H9 (cell line): ENCODE measurements around the gene TJP3. TPM values are rescaled to one million over a fixed set of nuclear protein-coding genes. Genes with fewer than 3 reads are reported as not detected.

Experiments
- DNase-seq: peaks from one replicate; pipeline ENCODE4 v3.0.0-alpha.2; 2017
- H2AFZ ChIP-seq: one replicate; pipeline ENCODE4 v1.6.1; 2013; ENCODE audit warnings: mild to moderate bottlenecking, low read length, control low read depth, moderate library complexity
- H2AK5ac ChIP-seq: 2 replicates; pipeline ENCODE4 v1.6.1; 2013; ENCODE audit warnings: low read length, control low read depth, mixed read lengths; ENCODE audit not compliant: insufficient read length
- H2BK120ac ChIP-seq: one replicate; pipeline ENCODE4 v1.6.1; 2013; ENCODE audit warnings: low read depth, mild to moderate bottlenecking, low read length, control low read depth, inconsistent platforms; ENCODE audit not compliant: poor library complexity, severe bottlenecking
- H2BK12ac ChIP-seq: 2 replicates; pipeline ENCODE4 v1.6.1; 2013; ENCODE audit warnings: low read length, control low read depth, mixed read lengths, low read depth; ENCODE audit not compliant: insufficient read length
- H2BK15ac ChIP-seq: 2 replicates; pipeline ENCODE4 v1.6.1; 2013; ENCODE audit warnings: low read depth, low read length, control low read depth
- H2BK20ac ChIP-seq: one replicate; pipeline ENCODE4 v1.6.1; 2013; ENCODE audit warnings: low read depth, mild to moderate bottlenecking, low read length, control low read depth, inconsistent platforms; ENCODE audit not compliant: poor library complexity, severe bottlenecking
- H2BK5ac ChIP-seq: 2 replicates; pipeline ENCODE4 v1.6.1; 2013; ENCODE audit warnings: low read length, control low read depth, mixed read lengths; ENCODE audit not compliant: insufficient read length
- H3K14ac ChIP-seq: 2 replicates; pipeline ENCODE4 v1.6.1; 2013; ENCODE audit warnings: low read length, control low read depth; ENCODE audit not compliant: insufficient read depth
- H3K18ac ChIP-seq: 2 replicates; pipeline ENCODE4 v1.6.1; 2013; ENCODE audit warnings: low read depth, mild to moderate bottlenecking, mixed read lengths, low read length, control low read depth; ENCODE audit not compliant: insufficient read length
- H3K23ac ChIP-seq: 2 replicates; pipeline ENCODE4 v1.6.1; 2013; ENCODE audit warnings: low read length, control low read depth, mixed read lengths, low read depth; ENCODE audit not compliant: insufficient read length
- H3K23me2 ChIP-seq: 2 replicates; pipeline ENCODE4 v1.6.1; 2013; ENCODE audit warnings: low read depth, mild to moderate bottlenecking, mixed read lengths, low read length, control low read depth; ENCODE audit not compliant: insufficient read length, poor library complexity, severe bottlenecking
- H3K27ac ChIP-seq: 2 replicates; pipeline ENCODE4 v1.5.1; 2013; ENCODE audit warnings: low read length, control low read depth, mixed read lengths, low read depth; ENCODE audit not compliant: insufficient read length
- H3K27me3 ChIP-seq: 2 replicates; pipeline ENCODE4 v1.6.1; 2013; ENCODE audit warnings: low read length, control low read depth, inconsistent platforms; ENCODE audit not compliant: insufficient read depth
- H3K4ac ChIP-seq: 2 replicates; pipeline ENCODE4 v1.6.1; 2013; ENCODE audit warnings: low read depth, mild to moderate bottlenecking, control low read depth, inconsistent platforms, low read length, moderate library complexity
- H3K4me1 ChIP-seq: 2 replicates; pipeline ENCODE4 v1.6.1; 2013; ENCODE audit warnings: low read length, control low read depth, inconsistent platforms; ENCODE audit not compliant: insufficient read depth
- H3K4me2 ChIP-seq: 2 replicates; pipeline ENCODE4 v1.6.1; 2013; ENCODE audit warnings: low read length, control low read depth, mixed read lengths; ENCODE audit not compliant: insufficient read length, insufficient read depth
- H3K56ac ChIP-seq: 2 replicates; pipeline ENCODE4 v1.6.1; 2013; ENCODE audit warnings: low read depth, mild to moderate bottlenecking, mixed read lengths, low read length, control low read depth; ENCODE audit not compliant: insufficient read length
- H3K79me1 ChIP-seq: 2 replicates; pipeline ENCODE4 v1.6.1; 2013; ENCODE audit warnings: low read depth, mild to moderate bottlenecking, moderate library complexity, low read length, control low read depth, inconsistent platforms; ENCODE audit not compliant: insufficient read depth, poor library complexity, severe bottlenecking
- H3K79me2 ChIP-seq: 2 replicates; pipeline ENCODE4 v1.6.1; 2013; ENCODE audit warnings: low read length, control low read depth, inconsistent platforms; ENCODE audit not compliant: insufficient read depth
- H3K9ac ChIP-seq: 2 replicates; pipeline ENCODE4 v1.6.1; 2013; ENCODE audit warnings: low read length, control low read depth, mixed read lengths; ENCODE audit not compliant: insufficient read length; ENCODE audit errors: extremely low read depth
- H3K9me3 ChIP-seq: one replicate; pipeline ENCODE4 v1.6.1; 2013; ENCODE audit warnings: low read depth, low read length, inconsistent platforms; ENCODE audit not compliant: control insufficient read depth
- H3T11ph ChIP-seq: one replicate; pipeline ENCODE4 v1.6.1; 2013; ENCODE audit warnings: mild to moderate bottlenecking, low read length, control low read depth, inconsistent platforms
- H4K20me1 ChIP-seq: one replicate; pipeline ENCODE4 v1.6.1; 2013; ENCODE audit not compliant: control insufficient read depth, insufficient read length, insufficient read depth
- H4K5ac ChIP-seq: 2 replicates; pipeline ENCODE4 v1.6.1; 2013; ENCODE audit warnings: low read depth, mild to moderate bottlenecking, mixed read lengths, low read length, control low read depth; ENCODE audit not compliant: insufficient read length
- H4K8ac ChIP-seq: replicated peaks from 2 replicates; pipeline ENCODE4 v1.6.1; 2013; ENCODE audit warnings: low read length, control low read depth, mixed read lengths, low read depth; ENCODE audit not compliant: insufficient read length
- H4K91ac ChIP-seq: 2 replicates; pipeline ENCODE4 v1.6.1; 2013; ENCODE audit warnings: low read depth, mild to moderate bottlenecking, moderate library complexity, mixed read lengths, low read length, control low read depth; ENCODE audit not compliant: insufficient read length
- H3K27ac Mint-ChIP-seq, 3 experiments: 2 replicates in 2 of 3; 3 replicates in 1 of 3; pipeline ENCODE4 v1.8.0; 2020 to 2021; ENCODE audit warnings: mixed read lengths in 3 of 3, mild to moderate bottlenecking in 1 of 3, moderate library complexity in 1 of 3
- H3K27me3 Mint-ChIP-seq: 2 replicates; pipeline ENCODE4 v1.8.0; 2021; ENCODE audit warnings: low read depth, mild to moderate bottlenecking, moderate library complexity, mixed read lengths
- H3K36me3 Mint-ChIP-seq, 3 experiments: 2 replicates in 2 of 3; 3 replicates in 1 of 3; pipeline ENCODE4 v1.8.0; 2020 to 2021; ENCODE audit warnings: low read depth in 3 of 3, mixed read lengths in 3 of 3; ENCODE audit not compliant: insufficient read depth in 1 of 3
- H3K4me1 Mint-ChIP-seq, 2 experiments: 2 replicates each; pipeline ENCODE4 v1.8.0; 2020; ENCODE audit warnings: mixed read lengths in 2 of 2
- H3K4me3 Mint-ChIP-seq, 2 experiments: 2 replicates in 1 of 2; 3 replicates in 1 of 2; pipeline ENCODE4 v1.8.0; 2020 to 2021; ENCODE audit warnings: mild to moderate bottlenecking in 2 of 2, mixed read lengths in 2 of 2, moderate library complexity in 1 of 2
- H3K9me3 Mint-ChIP-seq, 2 experiments: 2 replicates in 1 of 2; 3 replicates in 1 of 2; pipeline ENCODE4 v1.8.0; 2020; ENCODE audit warnings: mild to moderate bottlenecking in 2 of 2, mixed read lengths in 2 of 2, moderate library complexity in 1 of 2
- WGBS: extraction: QIAGEN DNeasy Blood & Tissue Kit; methylation state at CpG from one replicate; pipeline ENCODE4 v1.1.7; 2013; ENCODE audit warnings: missing lambda C conversion rate, low lambda C conversion rate, mixed read lengths; ENCODE audit not compliant: insufficient read length; ENCODE audit errors: extremely low coverage; 5-methylcytosine and 5-hydroxymethylcytosine counted together
- total RNA-seq: library from RNA; stranded (reverse); gene quantifications from 2 replicates; pipeline ENCODE4 v1.2.1, GENCODE V29; 2021
- TF ChIP-seq, protein P1 (sequence below): fragments of 200-600 bp; sonication (generic); conservative IDR thresholded peaks from 3 replicates; pipeline ENCODE4 v1.8.0; 2021; ENCODE audit warnings: antibody characterized with exemption, mild to moderate bottlenecking

The TJP3 gene
- total RNA-seq, 1 experiment from 2014 or later = 27.3 TPM

DNA sequence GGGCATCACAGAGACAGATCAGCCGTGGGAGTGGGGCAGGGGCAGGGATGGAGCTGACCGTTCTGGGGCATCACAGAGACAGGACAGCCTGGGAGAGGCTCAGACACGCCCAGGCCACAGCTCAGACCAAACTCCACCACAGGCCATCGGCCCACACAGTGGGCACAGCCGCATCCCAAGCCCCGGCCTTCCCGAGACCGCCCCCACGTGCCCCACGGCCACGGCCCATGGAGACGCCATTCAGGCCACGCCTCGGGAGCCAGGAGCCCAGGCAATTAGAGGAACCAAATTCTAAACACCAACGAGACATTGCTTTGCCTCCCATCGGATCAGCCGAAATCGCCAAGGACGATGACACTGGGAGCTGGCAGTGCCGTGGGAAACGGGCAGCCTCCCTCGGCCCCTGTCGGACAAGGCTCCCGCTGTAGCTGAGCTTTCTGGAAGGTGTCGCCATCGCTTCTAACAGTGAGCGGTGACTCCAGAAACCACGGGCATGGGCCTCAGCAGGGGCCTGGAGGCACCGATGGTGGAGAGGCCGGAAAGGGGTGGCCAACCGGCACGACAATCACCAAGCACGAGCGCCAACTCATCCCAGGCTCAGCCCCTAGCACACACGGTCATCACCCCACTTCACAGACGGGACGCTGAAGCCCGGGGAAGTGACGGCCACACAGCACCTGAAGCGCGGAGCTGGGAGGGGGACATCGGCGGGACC, 10.4 kb upstream of the TJP3 start:
- H3K79me1 ChIP-seq = no peaks in the 10 kb centered on the region
- no peaks in the 10 kb centered on the region for H4K20me1 ChIP-seq
- H3K27me3 Mint-ChIP-seq = no peaks in the 10 kb centered on the region
- no peak overlapping the region for H2BK12ac ChIP-seq
- H3K23me2 ChIP-seq = peaks cover 8% of the 10 kb centered on the region
- H2BK120ac ChIP-seq = no peak overlapping the region
- no peaks in the 10 kb centered on the region; a peak in 2 of 5 replicates for H3K9me3 Mint-ChIP-seq
- peak overlapping the region; percentile 38 to 63; a peak in 2 of 5 replicates for H3K4me3 Mint-ChIP-seq
- no peak overlapping the region; a peak in 1 of 7 replicates for H3K27ac Mint-ChIP-seq
- H3K18ac ChIP-seq = no peak overlapping the region
- H3K27ac ChIP-seq = no peak overlapping the region
- peaks cover 16% of the 10 kb centered on the region; the same call in 1 of the 2 replicates for H3K79me2 ChIP-seq
- no peak overlapping the region for H3K4ac ChIP-seq
- peaks cover 0 to 10% of the 10 kb centered on the region in 2 experiments; a peak in 2 of 4 replicates for H3K4me1 Mint-ChIP-seq
- H3K14ac ChIP-seq = no peak overlapping the region; the same call in 1 of the 2 replicates
- no peaks in the 10 kb centered on the region; the same call in 1 of the 2 replicates for H3K4me1 ChIP-seq
- H2BK15ac ChIP-seq = no peak overlapping the region
- no peak overlapping the region for H2BK20ac ChIP-seq
- no peaks in the 10 kb centered on the region for H3K27me3 ChIP-seq
- H4K5ac ChIP-seq = no peak overlapping the region
- TF ChIP-seq, protein P1, sequence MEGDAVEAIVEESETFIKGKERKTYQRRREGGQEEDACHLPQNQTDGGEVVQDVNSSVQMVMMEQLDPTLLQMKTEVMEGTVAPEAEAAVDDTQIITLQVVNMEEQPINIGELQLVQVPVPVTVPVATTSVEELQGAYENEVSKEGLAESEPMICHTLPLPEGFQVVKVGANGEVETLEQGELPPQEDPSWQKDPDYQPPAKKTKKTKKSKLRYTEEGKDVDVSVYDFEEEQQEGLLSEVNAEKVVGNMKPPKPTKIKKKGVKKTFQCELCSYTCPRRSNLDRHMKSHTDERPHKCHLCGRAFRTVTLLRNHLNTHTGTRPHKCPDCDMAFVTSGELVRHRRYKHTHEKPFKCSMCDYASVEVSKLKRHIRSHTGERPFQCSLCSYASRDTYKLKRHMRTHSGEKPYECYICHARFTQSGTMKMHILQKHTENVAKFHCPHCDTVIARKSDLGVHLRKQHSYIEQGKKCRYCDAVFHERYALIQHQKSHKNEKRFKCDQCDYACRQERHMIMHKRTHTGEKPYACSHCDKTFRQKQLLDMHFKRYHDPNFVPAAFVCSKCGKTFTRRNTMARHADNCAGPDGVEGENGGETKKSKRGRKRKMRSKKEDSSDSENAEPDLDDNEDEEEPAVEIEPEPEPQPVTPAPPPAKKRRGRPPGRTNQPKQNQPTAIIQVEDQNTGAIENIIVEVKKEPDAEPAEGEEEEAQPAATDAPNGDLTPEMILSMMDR = no peak
- H3K23ac ChIP-seq = no peak overlapping the region
- no peak overlapping the region for H2BK5ac ChIP-seq
- no peak overlapping the region for H3T11ph ChIP-seq
- WGBS = no CpG with 5 or more reads among the region's 43 CpGs
- H3K9me3 ChIP-seq = no peaks in the 10 kb centered on the region
- DNase-seq = no peak
- no peak overlapping the region for H4K91ac ChIP-seq
- H2AFZ ChIP-seq = no peak overlapping the region
- H3K9ac ChIP-seq = no peak overlapping the region
- peaks cover 0 to 5% (median 0%) of the 10 kb centered on the region in 3 experiments; a peak in 4 of 7 replicates for H3K36me3 Mint-ChIP-seq
- H3K4me2 ChIP-seq = no peak overlapping the region
- no peak overlapping the region for H3K56ac ChIP-seq
- no peak overlapping the region for H4K8ac ChIP-seq
- no peak overlapping the region for H2AK5ac ChIP-seq
